ENCODE data around the gene PODXL.

- TF ChIP-seq, protein P1, sequence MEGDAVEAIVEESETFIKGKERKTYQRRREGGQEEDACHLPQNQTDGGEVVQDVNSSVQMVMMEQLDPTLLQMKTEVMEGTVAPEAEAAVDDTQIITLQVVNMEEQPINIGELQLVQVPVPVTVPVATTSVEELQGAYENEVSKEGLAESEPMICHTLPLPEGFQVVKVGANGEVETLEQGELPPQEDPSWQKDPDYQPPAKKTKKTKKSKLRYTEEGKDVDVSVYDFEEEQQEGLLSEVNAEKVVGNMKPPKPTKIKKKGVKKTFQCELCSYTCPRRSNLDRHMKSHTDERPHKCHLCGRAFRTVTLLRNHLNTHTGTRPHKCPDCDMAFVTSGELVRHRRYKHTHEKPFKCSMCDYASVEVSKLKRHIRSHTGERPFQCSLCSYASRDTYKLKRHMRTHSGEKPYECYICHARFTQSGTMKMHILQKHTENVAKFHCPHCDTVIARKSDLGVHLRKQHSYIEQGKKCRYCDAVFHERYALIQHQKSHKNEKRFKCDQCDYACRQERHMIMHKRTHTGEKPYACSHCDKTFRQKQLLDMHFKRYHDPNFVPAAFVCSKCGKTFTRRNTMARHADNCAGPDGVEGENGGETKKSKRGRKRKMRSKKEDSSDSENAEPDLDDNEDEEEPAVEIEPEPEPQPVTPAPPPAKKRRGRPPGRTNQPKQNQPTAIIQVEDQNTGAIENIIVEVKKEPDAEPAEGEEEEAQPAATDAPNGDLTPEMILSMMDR (IDR thresholded peaks at IDR 0.05; ENCODE audit: low read length), result no peak
- TF ChIP-seq EZH2 (optimal IDR thresholded peaks at IDR 0.05; ENCODE audit: low read depth, low read length), result no peak
Observed at GRCh38 chr7:131583430-131583829, 27.0 kb upstream of the PODXL start.

Data from MM.1S (cell line).